COLO829 (cell line): Measurements from ENCODE around the gene SYNGR1.
A peak's percentile ranks its signal among the peaks of the same experiment; 100 is the strongest.
"Not testable (repeated sequence)": the region's sequence is repeated elsewhere in the genome, so short reads cannot be mapped to it uniquely, and the experiment has no call there.

Experiments used
- DNase-seq: peaks from one replicate; pipeline ENCODE4 v3.0.0; 2012; ENCODE audit warnings: low spot score

The SYNGR1 gene

GRCh38 chr22:39351689-39352214, 2.0 kb downstream of the SYNGR1 start:
- peak; percentile 81 for DNase-seq

DNA sequence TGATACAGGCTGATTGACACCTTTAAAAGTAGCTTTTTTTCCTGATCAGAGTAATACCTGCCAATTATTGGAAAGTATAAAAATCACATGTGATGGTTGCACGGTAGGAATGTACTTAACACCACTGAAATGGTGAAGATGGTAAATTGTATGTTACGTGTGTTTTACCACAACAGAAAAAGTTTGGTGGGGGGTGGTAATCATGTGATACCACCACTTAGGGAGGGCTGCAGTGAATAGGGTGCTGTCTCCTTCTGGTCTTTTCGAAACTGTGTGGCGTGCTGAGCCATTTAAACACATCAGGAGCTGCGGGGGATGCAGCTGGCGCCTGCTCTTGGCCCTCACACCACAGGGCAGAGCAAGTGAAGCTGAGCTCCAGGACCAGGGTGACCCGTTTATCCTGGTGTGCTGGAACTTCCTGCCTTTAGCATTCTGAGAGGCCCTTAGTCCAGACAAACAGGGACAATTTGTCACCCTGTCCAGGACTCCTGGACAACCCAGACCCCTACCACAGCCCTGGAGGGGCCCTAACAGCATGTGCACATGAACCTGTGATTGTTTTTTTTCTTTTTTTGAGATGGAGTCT, 2.6 kb downstream of the SYNGR1 start:
- DNase-seq = no peak

GRCh38 chr22:39353346-39353745, 3.6 kb downstream of the SYNGR1 start:
- no peak for DNase-seq

DNA sequence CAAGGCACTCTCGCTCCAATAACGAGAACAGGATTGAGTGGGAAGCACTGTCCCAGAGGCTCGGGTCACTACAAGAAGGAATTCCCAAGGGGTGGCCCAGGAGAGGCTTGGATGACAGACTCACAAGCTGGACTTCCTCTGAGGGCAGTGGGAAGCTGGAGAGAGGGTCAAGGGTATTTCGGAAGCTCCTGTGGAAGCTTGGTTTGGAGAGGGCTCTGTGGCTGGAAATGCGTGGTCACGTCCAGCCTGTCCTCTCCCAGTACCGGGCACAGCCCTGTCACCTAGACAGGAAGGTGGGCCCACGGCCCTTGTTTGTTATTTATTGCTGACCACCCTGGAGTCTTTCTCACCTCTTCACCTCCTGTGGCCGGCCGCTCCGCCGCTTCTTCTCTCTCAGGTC, 5.3 kb downstream of the SYNGR1 start:
- DNase-seq = no peak

DNA sequence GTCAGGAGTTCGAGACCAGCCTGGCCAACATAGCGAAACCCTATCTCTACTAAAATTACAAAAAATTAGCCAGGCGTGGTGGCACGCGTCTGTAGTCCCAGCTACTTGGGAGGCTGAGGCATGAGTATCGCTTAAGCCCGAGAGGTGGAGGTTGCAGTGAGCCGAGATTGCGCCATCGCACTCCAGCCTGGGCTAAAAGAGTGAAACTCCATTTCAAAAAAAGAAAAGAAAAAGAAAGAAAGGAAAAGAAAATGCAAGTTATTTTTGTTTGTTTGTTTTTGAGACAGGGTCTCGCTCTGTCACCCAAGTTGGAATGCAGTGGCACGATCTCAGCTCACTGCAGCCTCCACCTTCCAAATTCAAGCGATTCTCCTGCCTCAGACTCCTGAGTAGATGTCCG, 6.0 kb downstream of the SYNGR1 start:
- DNase-seq = not testable (repeated sequence)

- DNase-seq = no peak
Observed at GRCh38 chr22:39356464-39356863, 6.7 kb downstream of the SYNGR1 start.

DNA sequence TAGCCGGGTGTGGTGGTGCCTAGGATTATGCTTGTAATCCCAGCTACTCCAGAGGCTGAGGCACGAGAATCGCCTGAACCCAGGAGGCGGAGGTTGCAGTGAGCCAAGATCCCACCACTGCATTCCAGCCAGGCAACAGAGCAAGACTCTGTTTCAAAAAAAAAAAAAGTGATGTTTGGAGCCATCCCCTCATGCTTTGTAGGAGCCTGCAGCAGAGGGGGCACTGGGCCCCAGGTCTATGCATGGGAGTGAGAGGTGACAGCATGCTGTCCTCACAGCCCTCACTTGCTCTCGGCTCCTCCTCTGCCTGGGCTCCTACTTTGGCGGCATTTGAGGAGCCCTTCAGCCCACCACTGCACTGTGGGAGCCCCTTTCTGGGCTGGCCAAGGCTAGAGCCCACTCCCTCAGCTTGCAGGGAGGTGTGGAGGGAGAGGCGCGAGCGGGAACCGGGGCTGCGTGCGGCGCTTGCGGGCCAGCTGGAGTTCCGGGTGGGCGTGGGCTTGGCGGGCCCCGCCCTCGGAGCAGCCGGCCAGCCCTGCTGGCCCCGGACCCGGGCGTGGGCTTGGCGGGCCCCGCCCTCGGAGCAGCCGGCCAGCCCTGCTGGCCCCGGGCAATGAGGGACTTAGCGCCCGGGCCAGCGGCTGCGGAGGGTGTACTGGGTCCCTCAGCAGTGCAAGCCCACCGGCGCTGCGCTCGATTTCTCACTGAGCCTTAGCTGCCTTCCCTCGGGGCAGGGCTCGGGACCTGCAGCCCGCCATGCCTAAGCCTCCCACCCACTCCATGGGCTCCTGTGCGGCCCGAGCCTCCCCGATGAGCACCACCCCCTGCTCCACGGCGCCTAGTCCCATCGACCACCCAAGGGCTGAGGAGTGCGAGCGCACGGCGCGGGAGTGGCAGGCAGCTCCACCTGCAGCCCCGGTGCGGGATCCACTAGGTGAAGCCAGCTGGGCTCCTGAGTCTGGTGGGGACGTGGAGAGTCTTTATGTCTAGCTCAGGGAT, 7.6 kb downstream of the SYNGR1 start:
- not testable (repeated sequence) for DNase-seq

- not testable (repeated sequence) for DNase-seq
Observed at GRCh38 chr22:39358197-39358596, 8.4 kb downstream of the SYNGR1 start.

DNA sequence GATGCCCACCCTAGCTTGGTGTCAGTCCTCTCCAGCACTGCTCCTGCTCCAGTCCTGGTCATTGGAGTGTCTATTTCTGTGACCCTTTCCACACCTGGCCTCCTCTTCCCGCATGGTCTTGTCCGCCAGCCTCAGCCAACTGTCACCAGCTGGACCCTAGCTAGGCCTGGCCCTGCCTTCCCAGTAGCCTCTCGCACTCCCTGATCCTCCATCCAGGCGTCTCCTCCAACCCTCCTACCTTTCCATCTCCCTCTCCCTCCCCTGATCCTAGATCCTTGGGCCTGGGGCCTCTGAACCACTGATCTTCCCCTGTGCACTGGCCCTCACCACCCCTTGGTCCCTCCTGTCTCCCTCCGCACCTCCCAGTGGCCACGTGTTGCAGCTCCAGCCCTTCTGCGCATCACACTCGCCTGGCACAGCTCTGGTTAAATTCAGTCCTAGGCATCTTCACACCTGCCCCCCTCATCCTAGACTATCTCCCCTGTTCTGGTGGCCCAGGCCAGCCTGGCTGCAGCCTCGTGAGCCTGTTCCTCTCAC, 9.9 kb downstream of the SYNGR1 start:
- no peak for DNase-seq

- no peak for DNase-seq
Observed at GRCh38 chr22:39360242-39360641, 10.5 kb downstream of the SYNGR1 start.

- no peak for DNase-seq
Observed at GRCh38 chr22:39360674-39361413, 11.1 kb downstream of the SYNGR1 start.

DNA sequence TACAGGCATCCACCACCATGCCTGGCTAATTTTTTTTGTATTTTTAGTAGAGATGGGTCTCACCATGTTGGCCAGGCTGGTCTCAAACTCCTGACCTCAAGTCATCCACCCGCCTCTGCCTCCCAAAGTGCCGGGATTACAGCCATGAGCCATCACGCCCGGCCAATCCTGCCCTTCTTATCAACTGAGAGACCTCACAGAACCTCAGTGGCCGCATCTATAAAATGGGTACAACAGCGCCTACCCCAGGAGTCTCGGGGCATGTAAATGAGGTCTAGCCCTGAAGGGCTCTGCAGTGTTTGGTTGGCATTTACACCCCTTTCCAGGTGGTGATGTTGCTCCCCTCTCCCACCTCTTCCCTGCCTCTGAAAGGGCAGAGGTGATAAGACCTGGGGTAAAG, 11.7 kb downstream of the SYNGR1 start:
- no peak for DNase-seq

- DNase-seq = no peak
Observed at GRCh38 chr22:39362271-39362670, 12.5 kb downstream of the SYNGR1 start.

GRCh38 chr22:39362932-39363331, 13.1 kb downstream of the SYNGR1 start:
- no peak for DNase-seq

DNA sequence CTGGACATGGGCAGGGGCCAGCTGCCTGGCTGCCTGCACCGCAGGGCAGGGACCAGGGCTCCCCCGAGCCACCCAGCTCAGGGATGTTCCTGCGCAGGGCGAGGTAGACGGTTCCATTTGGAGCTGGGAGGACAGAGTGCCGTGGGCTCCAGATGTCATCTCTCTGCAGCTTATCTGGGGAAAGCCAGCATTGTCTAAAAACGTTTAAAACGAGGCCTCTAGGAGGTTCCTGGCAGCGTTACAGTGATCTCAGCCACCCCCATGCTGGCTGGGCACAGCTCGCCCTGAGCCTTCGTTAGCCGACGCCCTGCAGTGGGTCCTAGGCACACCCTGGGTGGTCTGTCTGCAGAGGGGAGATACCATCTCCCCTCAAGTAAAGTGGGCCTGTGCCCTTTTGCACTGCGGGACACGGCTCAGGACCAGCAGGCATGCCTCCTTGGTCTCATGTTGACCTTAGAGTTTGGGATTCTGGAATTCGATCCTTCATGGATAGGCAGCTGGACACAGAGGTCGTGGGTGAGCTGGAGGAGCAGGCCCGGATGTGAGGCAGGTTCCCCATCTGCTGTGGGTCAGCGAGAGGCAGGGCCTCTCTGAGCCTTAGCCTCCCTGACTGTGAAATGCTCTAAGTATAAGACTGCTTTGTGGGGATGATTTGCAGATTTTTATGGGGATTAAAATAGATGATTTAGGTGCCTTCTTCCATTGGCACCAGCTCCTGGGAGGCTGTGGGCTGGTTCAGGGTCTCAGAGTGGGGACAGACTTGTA, 14.1 kb downstream of the SYNGR1 start:
- no peak for DNase-seq

DNA sequence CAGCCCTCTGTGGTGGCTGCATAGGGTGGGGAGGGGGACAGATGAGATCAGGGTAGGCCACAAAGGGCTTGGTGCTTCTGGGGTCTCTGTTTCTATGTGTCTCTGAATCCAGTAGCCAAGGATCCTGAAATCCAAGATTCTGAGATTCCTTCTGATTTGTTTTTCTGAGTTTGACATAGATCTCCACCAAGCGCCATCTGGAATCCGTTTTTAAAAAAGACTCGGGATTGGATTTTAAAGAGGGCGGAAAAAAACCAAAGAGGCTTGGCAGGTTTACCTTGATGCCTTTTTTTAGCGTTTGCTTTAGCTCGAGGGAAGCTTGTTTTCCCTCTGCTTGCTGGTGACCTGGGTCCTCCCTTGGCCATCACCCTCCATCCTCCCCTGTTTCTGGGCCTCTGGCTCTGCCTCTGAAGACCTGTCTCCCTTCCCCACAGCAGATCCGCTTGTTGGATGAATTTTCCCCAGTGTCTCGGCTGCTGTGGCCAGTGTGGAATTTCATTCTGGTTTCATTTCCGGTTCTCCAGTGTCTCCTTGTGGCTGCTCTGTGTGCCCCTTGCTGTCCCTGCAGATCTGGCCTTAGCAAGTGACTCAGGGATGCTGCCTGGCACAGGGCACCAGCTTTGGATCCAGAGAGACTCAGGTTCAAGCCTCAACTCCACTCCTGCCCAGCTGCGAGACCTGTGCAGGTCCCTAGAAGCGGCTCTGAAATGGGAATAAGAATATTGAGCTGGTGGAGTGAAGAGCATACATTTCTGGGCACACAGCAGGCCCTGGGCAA, 15.1 kb downstream of the SYNGR1 start:
- DNase-seq = no peak

- no peak for DNase-seq
Observed at GRCh38 chr22:39365492-39365780, 15.6 kb downstream of the SYNGR1 start.

GRCh38 chr22:39367035-39367434, 17.2 kb downstream of the SYNGR1 start:
- DNase-seq = no peak

- no peak for DNase-seq
Observed at GRCh38 chr22:39368461-39368911, 18.7 kb downstream of the SYNGR1 start.

GRCh38 chr22:39369186-39369585, 19.4 kb downstream of the SYNGR1 start:
- no peak for DNase-seq

DNA sequence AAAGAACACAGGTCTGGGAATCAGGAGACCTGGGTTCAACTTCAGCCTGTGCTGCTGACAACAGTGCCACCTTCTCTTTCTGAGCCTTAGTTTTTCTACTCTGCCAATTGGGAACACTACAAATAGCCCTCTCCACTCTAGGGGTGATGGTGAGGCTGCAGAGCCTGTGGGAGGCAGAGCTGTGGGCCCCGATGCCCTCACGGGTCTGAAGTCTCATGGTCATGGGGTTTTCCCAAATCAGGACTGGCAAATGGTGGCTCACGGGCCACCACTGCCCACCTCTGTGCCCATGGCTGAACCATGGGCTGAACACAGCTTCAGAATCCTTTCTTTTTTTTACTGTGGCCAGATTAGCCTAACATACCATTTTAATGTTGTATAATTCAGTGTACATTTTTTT, 19.8 kb downstream of the SYNGR1 start:
- no peak for DNase-seq
